ENCODE results near the gene CELSR1. TPM values are rescaled to one million over a fixed set of nuclear protein-coding genes. Genes with fewer than 3 reads are reported as not detected.

The CELSR1 gene
- total and polyA plus RNA-seq, 2 donors (not counting 1 experiment from before 2014, with no cell fraction given): 30.2 to 34.8 TPM

DNA sequence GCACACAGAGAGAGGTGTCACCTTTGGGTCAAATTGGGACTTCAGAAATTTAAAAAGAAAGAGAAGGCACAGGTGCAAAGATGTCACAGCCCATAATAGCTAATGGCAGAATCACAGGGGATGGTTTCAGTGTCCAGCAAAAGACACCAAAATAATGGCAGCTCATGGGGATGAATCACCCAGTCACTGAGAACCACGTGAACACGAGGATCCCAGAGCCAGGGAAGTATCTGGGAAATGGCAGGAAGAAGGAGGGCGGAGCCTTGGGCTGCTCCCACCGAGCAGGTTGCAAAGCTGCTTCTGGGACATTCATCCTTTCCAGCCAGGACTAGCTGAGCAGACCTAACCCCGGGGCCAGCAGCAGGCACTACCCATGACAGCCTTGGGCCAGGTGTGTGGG, 156.3 kb downstream of the CELSR1 start:
- DNase-seq (no peak), ATAC-seq (ENCODE audit: low read depth) (no peak)
- H3K9me3 ChIP-seq (ENCODE audit: control extremely low read depth in 1 of 3, control insufficient read depth in 2 of 3, insufficient read depth in 1 of 3, low read length in 2 of 3): peaks cover 0 to 21% (median 9%) of the 10 kb centered on the region in 3 donors
- no peak overlapping the region for H3K4me3 ChIP-seq (ENCODE audit: control extremely low read depth in 1 of 5, extremely low read depth in 1 of 5, insufficient read depth in 1 of 5, low read depth in 2 of 5, low read length in 4 of 5)
- Mint-ChIP-seq H3K4me1 (no peaks in the 10 kb centered on the region), H3K9me3 (ENCODE audit: insufficient read depth) (no peaks in the 10 kb centered on the region), H3K27me3 (no peaks in the 10 kb centered on the region), H3K27ac (no peak overlapping the region), H3K4me3 (no peak overlapping the region)
- no peaks in the 10 kb centered on the region for H4K20me1 ChIP-seq (ENCODE audit: control insufficient read depth, insufficient read depth, low read length, poor library complexity, severe bottlenecking)
- no peaks in the 10 kb centered on the region for H3K4me1 ChIP-seq (ENCODE audit: control insufficient read depth in 2 of 2, insufficient read depth in 2 of 2, low read length in 2 of 2)
- H2AFZ ChIP-seq (ENCODE audit: insufficient read depth, low read depth, low read length, poor library complexity, severe bottlenecking): no peak overlapping the region
- ChIA-PET POLR2A (no interaction called here), CTCF (interaction anchor here (1.0 to 1.2 kb wide), 2 partner anchors 13 to 14 kb away, joined by 3 read pairs; no protein-coding TSS in a partner anchor)
- no peaks in the 10 kb centered on the region for H3K79me2 ChIP-seq (ENCODE audit: control insufficient read depth, insufficient read depth, low read length)
- H3K27me3 ChIP-seq (replicated peaks in 1 of 4; ENCODE audit: control extremely low read depth in 1 of 4, control insufficient read depth in 3 of 4, insufficient read depth in 4 of 4, low read length in 3 of 4): no peaks in the 10 kb centered on the region
- TF ChIP-seq, protein P1, sequence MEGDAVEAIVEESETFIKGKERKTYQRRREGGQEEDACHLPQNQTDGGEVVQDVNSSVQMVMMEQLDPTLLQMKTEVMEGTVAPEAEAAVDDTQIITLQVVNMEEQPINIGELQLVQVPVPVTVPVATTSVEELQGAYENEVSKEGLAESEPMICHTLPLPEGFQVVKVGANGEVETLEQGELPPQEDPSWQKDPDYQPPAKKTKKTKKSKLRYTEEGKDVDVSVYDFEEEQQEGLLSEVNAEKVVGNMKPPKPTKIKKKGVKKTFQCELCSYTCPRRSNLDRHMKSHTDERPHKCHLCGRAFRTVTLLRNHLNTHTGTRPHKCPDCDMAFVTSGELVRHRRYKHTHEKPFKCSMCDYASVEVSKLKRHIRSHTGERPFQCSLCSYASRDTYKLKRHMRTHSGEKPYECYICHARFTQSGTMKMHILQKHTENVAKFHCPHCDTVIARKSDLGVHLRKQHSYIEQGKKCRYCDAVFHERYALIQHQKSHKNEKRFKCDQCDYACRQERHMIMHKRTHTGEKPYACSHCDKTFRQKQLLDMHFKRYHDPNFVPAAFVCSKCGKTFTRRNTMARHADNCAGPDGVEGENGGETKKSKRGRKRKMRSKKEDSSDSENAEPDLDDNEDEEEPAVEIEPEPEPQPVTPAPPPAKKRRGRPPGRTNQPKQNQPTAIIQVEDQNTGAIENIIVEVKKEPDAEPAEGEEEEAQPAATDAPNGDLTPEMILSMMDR (IDR thresholded peaks at IDR 0.05): no peak
- no peak for TF ChIP-seq EZH2 (IDR thresholded peaks at IDR 0.05; ENCODE audit: borderline replicate concordance, insufficient read depth, low read depth, low read length, poor library complexity, severe bottlenecking)
- 82% methylated on average over 3 of the region's 5 CpGs for WGBS (ENCODE audit: insufficient coverage)
- H3K36me3 ChIP-seq (replicated peaks in 1 of 2; ENCODE audit: control extremely low read depth in 1 of 2, control insufficient read depth in 1 of 2, extremely low read depth in 1 of 2, insufficient read depth in 2 of 2, low read length in 1 of 2): peaks cover 2 to 74% of the 10 kb centered on the region in 2 experiments
- no peak overlapping the region for H3K4me2 ChIP-seq (replicated peaks; ENCODE audit: low read depth, low read length, poor library complexity, severe bottlenecking)
- no peak overlapping the region for H3K27ac ChIP-seq (ENCODE audit: low read length in 2 of 2)
- intact Hi-C loops (cut with micrococcal nuclease): no loop called here
- no peak overlapping the region for H3K9ac ChIP-seq (ENCODE audit: low read length)

DNA sequence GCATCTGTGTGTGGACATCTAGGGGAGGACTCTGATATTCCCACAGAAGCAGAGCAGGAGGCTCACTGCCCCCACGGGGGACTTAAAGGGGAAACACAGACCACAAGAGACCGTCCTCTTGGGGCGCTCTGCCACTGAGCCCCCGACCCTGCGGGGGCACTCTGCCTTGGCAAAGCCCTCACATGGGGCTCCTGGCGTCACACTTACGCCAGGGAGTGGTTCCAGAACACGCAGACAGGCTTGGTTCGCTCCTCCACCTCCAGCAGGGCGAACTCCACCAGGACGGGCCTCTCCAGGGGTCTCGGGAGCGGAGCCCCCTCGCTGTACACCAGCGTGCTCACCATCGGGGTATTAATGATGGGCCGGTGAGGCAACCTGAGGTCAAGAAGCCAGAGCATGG, 156.8 kb downstream of the CELSR1 start:
- Histone ChIP-seq H4K20me1 (ENCODE audit: control insufficient read depth, insufficient read depth, low read length, poor library complexity, severe bottlenecking) (no peaks in the 10 kb centered on the region), H3K9me3 (ENCODE audit: control extremely low read depth in 1 of 3, control insufficient read depth in 2 of 3, insufficient read depth in 1 of 3, low read length in 2 of 3) (peaks cover 0 to 25% (median 14%) of the 10 kb centered on the region in 3 donors), H2AFZ (ENCODE audit: insufficient read depth, low read depth, low read length, poor library complexity, severe bottlenecking) (no peak overlapping the region), H3K4me2 (replicated peaks; ENCODE audit: low read depth, low read length, poor library complexity, severe bottlenecking) (no peak overlapping the region), H3K79me2 (ENCODE audit: control insufficient read depth, insufficient read depth, low read length) (no peaks in the 10 kb centered on the region), H3K4me1 (ENCODE audit: control insufficient read depth in 2 of 2, insufficient read depth in 2 of 2, low read length in 2 of 2) (no peaks in the 10 kb centered on the region), H3K36me3 (replicated peaks in 1 of 2; ENCODE audit: control extremely low read depth in 1 of 2, control insufficient read depth in 1 of 2, extremely low read depth in 1 of 2, insufficient read depth in 2 of 2, low read length in 1 of 2) (peaks cover 6 to 77% of the 10 kb centered on the region in 2 experiments), H3K27ac (ENCODE audit: low read length in 2 of 2) (no peak overlapping the region), H3K27me3 (replicated peaks in 1 of 4; ENCODE audit: control extremely low read depth in 1 of 4, control insufficient read depth in 3 of 4, insufficient read depth in 4 of 4, low read length in 3 of 4) (no peaks in the 10 kb centered on the region), H3K4me3 (ENCODE audit: control extremely low read depth in 1 of 5, extremely low read depth in 1 of 5, insufficient read depth in 1 of 5, low read depth in 2 of 5, low read length in 4 of 5) (no peak overlapping the region), H3K9ac (ENCODE audit: low read length) (no peak overlapping the region)
- ATAC-seq (ENCODE audit: low read depth) (no peak), DNase-seq (no peak)
- no peak overlapping the region for H3K4me3 Mint-ChIP-seq
- 74% methylated on average over 17 of the region's 17 CpGs for WGBS (ENCODE audit: insufficient coverage)
- H3K4me1 Mint-ChIP-seq: no peaks in the 10 kb centered on the region
- POLR2A ChIA-PET: no interaction called here
- peaks cover 2% of the 10 kb centered on the region for H3K9me3 Mint-ChIP-seq (ENCODE audit: insufficient read depth)
- no peaks in the 10 kb centered on the region for H3K27me3 Mint-ChIP-seq
- no peak overlapping the region for H3K27ac Mint-ChIP-seq
- intact Hi-C loops (cut with micrococcal nuclease): no loop called here
- CTCF ChIA-PET: interaction anchor here (1.2 kb wide), 1 partner anchor 13 kb away, joined by 3 read pairs; no protein-coding TSS in a partner anchor
- TF ChIP-seq EZH2 (IDR thresholded peaks at IDR 0.05; ENCODE audit: borderline replicate concordance, insufficient read depth, low read depth, low read length, poor library complexity, severe bottlenecking): no peak
- TF ChIP-seq, protein P1 (IDR thresholded peaks at IDR 0.05): no peak
